Activated T-cell treated with anti-CD3 and anti-CD28 coated beads, Interleukin-2, amount 50 U/mL, for 72 hours (primary cell): ENCODE results near the gene FRMD8. TPM values are rescaled to one million over a fixed set of nuclear protein-coding genes. Genes with fewer than 3 reads are reported as not detected.

ENCODE experiments used
- ATAC-seq, 2 donors: fragments of 150-1000 bp; cut with Tn5 transposase; replicated peaks in 1 of 2; 2 replicates each; pipeline ENCODE4 v1.10.0; 2021; ENCODE audit warnings: moderate library complexity in 2 of 2, mild to moderate bottlenecking in 1 of 2
- DNase-seq, 2 donors: peaks; one replicate each; pipeline ENCODE4 v3.0.0; 2021 to 2022; ENCODE audit warnings: mixed read lengths in 1 of 2
- H3K27ac Mint-ChIP-seq: one replicate; pipeline ENCODE4 v1.8.0; 2022; ENCODE audit warnings: mild to moderate bottlenecking, moderate library complexity, mixed read lengths
- H3K27me3 Mint-ChIP-seq: one replicate; pipeline ENCODE4 v1.8.0; 2022; ENCODE audit warnings: low read depth, mixed read lengths
- H3K36me3 Mint-ChIP-seq, 2 donors: one replicate each; pipeline ENCODE4 v1.8.0; 2022; ENCODE audit warnings: mixed read lengths in 2 of 2, mild to moderate bottlenecking in 1 of 2; ENCODE audit not compliant: insufficient read depth in 2 of 2
- H3K4me1 Mint-ChIP-seq: one replicate; pipeline ENCODE4 v1.8.0; 2022; ENCODE audit warnings: low read depth, mixed read lengths
- H3K4me3 Mint-ChIP-seq, 2 donors: one replicate each; pipeline ENCODE4 v1.8.0; 2022; ENCODE audit warnings: mild to moderate bottlenecking in 2 of 2, mixed read lengths in 2 of 2, moderate library complexity in 2 of 2
- H3K9me3 Mint-ChIP-seq, 2 donors: one replicate each; pipeline ENCODE4 v1.8.0; 2022; ENCODE audit warnings: mixed read lengths in 2 of 2
- total RNA-seq, 2 donors: library from RNA; stranded (reverse); gene quantifications; one replicate each; pipeline ENCODE4 v1.2.3, GENCODE V29; 2022

FRMD8 gene
- total RNA-seq, 2 donors from 2014 or later = 43.5 to 47.2 TPM

GRCh38 chr11:65437436-65438227 is 51.2 kb downstream of the FRMD8 start:
- DNase-seq = no peak
- Mint-ChIP-seq H3K36me3 (peaks cover 28 to 79% of the 10 kb centered on the region in 2 donors), H3K27ac (peak overlapping the region; percentile 79)

DNA sequence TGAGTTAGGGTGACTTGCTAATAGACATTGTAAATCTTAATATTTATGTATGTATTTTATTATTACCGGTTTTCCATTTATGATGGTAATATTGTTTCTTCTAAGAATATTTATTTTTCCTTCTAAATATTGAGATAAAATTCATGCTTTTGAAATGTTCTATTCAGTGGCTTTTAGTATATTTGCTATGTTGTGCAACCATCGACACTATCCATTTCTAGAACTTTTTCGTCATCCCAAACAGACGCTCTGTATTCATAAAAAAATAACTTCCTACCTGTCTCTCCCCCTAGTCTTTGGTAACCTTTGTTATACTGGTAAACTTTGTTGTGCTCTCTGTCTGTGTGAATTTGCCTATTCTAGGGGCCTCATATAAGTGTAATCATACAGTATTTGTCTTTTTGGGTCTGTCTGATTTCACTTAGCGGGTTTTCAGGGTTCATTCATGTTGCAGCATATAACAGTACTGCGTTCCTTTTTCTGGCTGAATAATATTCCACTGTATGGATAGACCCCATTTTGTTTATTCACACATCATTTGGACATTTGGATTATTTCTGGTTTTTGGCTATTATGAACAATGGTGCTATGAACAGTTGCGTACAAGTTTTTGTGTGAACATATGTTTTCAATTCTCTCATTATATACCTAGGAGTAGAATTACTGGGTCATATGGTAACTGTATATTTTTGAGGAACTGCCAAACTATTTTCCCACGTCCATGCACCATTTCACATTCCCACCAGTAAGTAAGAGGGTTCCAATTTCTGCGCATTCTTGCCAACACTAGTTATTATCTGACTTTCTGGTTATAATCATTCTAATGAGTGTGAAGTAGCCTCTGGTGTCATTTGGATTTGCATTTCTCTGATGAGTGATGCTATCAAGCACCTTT is 52.1 kb downstream of the FRMD8 start:
- ATAC-seq (no peak), DNase-seq (no peak)
- peak overlapping the region; percentile 46 to 48 for H3K4me3 Mint-ChIP-seq
- peak overlapping the region; percentile 97 for H3K27ac Mint-ChIP-seq
- peaks cover 88% of the 10 kb centered on the region for H3K4me1 Mint-ChIP-seq
- H3K27me3 Mint-ChIP-seq = no peaks in the 10 kb centered on the region
- peaks cover 28 to 78% of the 10 kb centered on the region in 2 donors for H3K36me3 Mint-ChIP-seq
- H3K9me3 Mint-ChIP-seq = no peaks in the 10 kb centered on the region

More at GRCh38 chr11:65437436-65438227, 51.2 kb downstream of the FRMD8 start:
- peaks cover 88% of the 10 kb centered on the region for H3K4me1 Mint-ChIP-seq
- ATAC-seq = no peak
- H3K27me3 Mint-ChIP-seq = no peaks in the 10 kb centered on the region
- peak overlapping the region; percentile 28 to 43 for H3K4me3 Mint-ChIP-seq
- H3K9me3 Mint-ChIP-seq = no peaks in the 10 kb centered on the region

GRCh38 chr11:65439331-65440181 is 53.1 kb downstream of the FRMD8 start:
- peaks cover 88% of the 10 kb centered on the region for H3K4me1 Mint-ChIP-seq
- ATAC-seq (peak; percentile 28 to 42), DNase-seq (no peak)
- peaks cover 27 to 76% of the 10 kb centered on the region in 2 donors for H3K36me3 Mint-ChIP-seq
- H3K27ac Mint-ChIP-seq = peak overlapping the region; percentile 97
- H3K4me3 Mint-ChIP-seq = peak overlapping the region; percentile 48 to 65
- no peaks in the 10 kb centered on the region for H3K27me3 Mint-ChIP-seq
- no peaks in the 10 kb centered on the region for H3K9me3 Mint-ChIP-seq

DNA sequence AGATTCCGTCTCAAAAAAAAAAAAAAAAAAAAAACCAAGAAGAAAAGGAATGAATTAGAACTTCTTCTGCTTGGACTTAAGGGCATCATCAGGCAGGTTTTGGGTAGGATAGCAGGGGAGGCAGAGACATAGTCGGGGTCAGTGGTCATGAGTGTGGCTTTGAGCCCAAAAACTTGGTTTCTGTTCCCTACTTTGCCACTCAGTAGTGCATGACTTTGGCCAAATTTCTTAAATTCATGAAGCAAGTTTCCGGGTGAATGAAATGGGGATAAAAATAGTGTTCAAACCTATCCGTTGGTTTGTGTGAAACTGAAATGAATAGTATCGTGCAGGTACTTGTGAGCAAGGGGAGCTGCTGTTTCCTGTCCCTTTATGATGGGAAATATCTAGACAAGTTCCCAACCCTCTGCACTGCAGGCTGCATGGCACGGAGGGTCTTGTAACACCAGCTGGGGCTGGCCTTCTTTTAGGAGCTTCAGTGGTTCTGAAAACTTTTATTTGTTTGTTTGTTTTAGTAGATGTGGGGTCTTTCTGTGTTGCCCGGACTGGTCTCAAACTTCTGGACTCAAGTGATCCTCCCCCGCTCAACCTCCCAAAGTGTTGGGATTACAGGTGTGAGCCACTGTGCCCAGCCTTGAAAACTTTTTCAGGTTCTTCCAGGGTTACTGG is 54.5 kb downstream of the FRMD8 start:
- DNase-seq (no peak), ATAC-seq (no peak)
- Mint-ChIP-seq H3K9me3 (no peaks in the 10 kb centered on the region), H3K4me1 (peaks cover 77% of the 10 kb centered on the region), H3K27me3 (no peaks in the 10 kb centered on the region), H3K36me3 (peaks cover 20 to 62% of the 10 kb centered on the region in 2 donors), H3K27ac (peak overlapping the region; percentile 51), H3K4me3 (peak overlapping the region; percentile 5 to 52)

DNA sequence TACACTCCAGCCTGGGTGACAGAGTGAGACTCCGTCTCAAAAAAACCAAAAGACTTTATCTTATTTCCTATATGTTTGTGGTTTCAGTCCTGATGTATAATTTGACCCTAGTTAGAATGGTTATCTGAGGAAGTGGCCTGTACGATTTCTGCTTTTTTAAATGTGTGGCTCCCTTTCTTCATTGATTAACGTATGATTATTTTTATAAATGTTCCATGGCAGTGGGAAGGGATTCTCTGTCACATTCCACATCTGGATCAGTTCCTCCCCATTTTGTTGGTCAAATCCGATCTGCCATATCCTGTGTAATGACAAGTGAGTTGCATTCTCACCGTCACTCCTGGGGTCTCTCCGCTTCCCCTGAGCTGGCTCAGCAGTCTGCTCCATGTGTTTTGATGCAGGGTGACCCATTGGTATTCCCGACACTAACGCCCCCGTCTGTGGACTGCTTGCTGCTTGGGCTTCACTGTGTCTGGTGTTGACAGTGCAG is 56.5 kb downstream of the FRMD8 start:
- Mint-ChIP-seq H3K36me3 (peaks cover 15 to 49% of the 10 kb centered on the region in 2 donors), H3K9me3 (no peaks in the 10 kb centered on the region), H3K27ac (peak overlapping the region; percentile 33), H3K27me3 (no peaks in the 10 kb centered on the region), H3K4me1 (peaks cover 64% of the 10 kb centered on the region), H3K4me3 (no peak overlapping the region)
- DNase-seq = no peak
- ATAC-seq = no peak

DNA sequence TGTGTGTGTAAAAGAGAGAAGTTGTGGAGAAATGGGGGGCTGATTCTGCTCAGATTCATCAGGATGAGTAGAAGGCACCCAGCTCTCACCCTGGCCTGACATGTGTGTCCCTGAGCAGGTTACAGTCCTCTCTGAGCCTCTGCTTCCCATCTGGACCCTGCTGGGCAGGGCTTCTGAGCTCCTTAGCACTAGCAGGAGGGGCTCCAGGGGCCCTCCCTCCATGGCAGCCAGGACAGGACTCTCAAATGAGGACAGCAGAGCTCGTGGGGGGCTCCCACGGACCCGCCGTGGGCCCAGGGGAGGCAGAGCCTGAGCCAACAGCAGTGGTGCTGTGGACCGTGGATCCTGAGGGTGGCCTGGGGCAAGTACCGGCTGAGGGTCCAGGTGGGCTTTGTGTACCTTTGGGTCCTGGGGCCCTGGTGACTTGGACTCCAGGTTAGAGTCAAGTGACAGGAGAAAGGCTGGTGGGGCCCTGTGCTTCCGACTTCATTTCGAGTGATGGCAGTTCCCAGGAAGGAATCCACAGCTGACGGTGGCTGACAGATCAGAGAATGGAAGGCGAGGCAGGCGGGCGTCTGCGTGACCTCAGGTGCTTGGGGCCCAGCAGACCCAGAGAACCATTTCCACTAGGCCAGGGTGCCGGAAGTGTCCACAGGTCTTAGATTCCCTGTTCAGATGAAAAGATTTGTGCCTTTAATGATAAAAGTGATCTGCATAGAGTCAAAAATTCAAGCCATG is 58.0 kb downstream of the FRMD8 start:
- Mint-ChIP-seq H3K27ac (peak overlapping the region; percentile 65), H3K4me1 (peaks cover 58% of the 10 kb centered on the region), H3K36me3 (peaks cover 11 to 37% of the 10 kb centered on the region in 2 donors), H3K27me3 (no peaks in the 10 kb centered on the region), H3K9me3 (no peaks in the 10 kb centered on the region), H3K4me3 (no peak overlapping the region)
- DNase-seq = no peak
- ATAC-seq = no peak

DNA sequence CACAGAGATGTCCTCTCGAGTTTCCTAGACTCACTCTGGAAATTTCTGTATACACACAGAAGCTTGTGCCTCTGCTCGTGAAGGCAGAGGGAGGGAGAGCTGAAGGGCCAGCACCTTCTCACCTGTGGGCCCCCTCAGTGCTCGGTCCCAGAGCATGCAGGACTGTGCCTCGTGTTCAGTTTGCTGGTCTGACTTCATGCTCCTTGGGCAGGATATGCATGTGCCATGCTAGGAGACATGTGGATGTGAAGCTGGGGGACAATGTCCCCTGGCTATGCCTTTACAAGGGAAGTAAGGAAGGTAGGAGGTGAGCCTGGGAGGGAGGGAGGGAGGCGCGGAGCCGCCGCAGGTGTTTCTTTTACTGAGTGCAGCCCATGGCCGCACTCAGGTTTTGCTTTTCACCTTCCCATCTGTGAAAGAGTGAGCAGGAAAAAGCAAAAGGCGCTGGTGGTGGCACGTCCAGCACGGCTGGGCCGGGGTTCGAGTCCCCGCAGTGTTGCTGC is 58.7 kb downstream of the FRMD8 start:
- no peaks in the 10 kb centered on the region for H3K9me3 Mint-ChIP-seq
- DNase-seq (no peak), ATAC-seq (no peak)
- H3K36me3 Mint-ChIP-seq = peaks cover 8 to 32% of the 10 kb centered on the region in 2 donors
- H3K27ac Mint-ChIP-seq = peak overlapping the region; percentile 65
- H3K27me3 Mint-ChIP-seq = no peaks in the 10 kb centered on the region
- H3K4me3 Mint-ChIP-seq = no peak overlapping the region
- peaks cover 51% of the 10 kb centered on the region for H3K4me1 Mint-ChIP-seq

GRCh38 chr11:65445604-65446445 is 59.4 kb downstream of the FRMD8 start:
- no peak overlapping the region for H3K4me3 Mint-ChIP-seq
- H3K27me3 Mint-ChIP-seq = no peaks in the 10 kb centered on the region
- peaks cover 6 to 27% of the 10 kb centered on the region in 2 donors for H3K36me3 Mint-ChIP-seq
- H3K27ac Mint-ChIP-seq = peak overlapping the region; percentile 73
- H3K4me1 Mint-ChIP-seq = peaks cover 44% of the 10 kb centered on the region
- no peak for DNase-seq
- peak; percentile 4 to 10 for ATAC-seq
- H3K9me3 Mint-ChIP-seq = no peaks in the 10 kb centered on the region

DNA sequence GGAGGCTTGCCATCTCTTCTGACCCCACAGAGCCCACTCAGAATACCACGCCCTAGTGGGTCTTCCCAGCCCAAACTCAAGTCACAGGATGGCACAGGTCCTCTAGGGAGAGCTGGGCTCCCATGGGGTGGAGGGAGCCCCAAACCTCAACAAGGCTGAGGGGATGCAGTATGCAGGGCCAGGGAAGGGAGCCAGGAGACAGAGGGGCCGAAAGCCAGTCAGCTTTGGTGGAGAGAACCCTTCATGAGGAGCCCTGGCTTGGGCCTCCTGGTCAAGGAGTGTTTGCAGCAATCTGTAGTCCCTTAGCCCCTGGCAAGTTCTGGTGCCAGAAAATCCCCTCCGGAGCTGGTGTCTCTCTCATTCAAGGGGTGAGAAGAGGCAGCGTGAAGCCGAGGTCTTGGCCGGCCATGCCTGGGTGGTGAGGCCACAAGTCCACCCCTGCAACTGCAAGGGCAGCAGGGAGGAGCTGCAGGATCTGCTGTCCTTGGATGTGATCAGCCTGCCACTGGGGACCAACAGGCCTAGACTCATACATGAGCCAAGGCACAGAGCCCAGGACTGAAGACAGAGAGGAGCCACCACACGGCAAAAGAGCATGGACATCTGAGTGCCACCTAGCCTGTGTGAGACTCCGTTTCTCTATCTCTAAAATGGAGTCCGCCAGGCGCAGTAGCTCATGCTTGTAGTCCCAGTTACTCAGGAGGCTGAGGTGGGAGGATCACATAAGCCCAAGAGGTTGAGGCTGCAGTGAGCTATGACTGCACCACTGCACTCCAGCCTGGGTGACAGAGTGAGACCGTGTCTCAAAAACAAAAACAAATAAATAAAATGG is 60.2 kb downstream of the FRMD8 start:
- Mint-ChIP-seq H3K27ac (peak overlapping the region; percentile 73), H3K36me3 (peaks cover 4 to 22% of the 10 kb centered on the region in 2 donors), H3K27me3 (no peaks in the 10 kb centered on the region), H3K4me3 (no peak overlapping the region), H3K4me1 (peaks cover 39% of the 10 kb centered on the region), H3K9me3 (no peaks in the 10 kb centered on the region)
- ATAC-seq (peak; percentile 18 to 28), DNase-seq (no peak)

DNA sequence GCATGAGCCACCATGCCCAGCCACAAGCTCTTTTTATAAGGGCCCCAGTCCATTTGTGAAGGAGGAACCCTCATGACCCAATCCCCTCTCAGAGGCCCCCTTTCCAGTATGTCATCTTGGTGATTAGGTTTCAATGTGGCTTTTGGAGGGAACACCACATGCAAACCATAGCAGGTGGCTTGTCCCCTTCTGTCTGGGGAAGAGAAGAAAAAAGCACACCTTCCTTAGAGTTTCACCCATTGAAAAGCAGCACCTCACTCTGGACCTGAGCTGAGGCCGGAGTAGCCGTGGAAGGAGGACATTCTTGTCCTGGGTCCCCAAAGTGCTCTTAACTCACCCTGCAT is 61.6 kb downstream of the FRMD8 start:
- Mint-ChIP-seq H3K27ac (peak overlapping the region; percentile 55), H3K4me1 (peaks cover 33% of the 10 kb centered on the region), H3K4me3 (no peak overlapping the region), H3K36me3 (peaks cover 3 to 13% of the 10 kb centered on the region in 2 donors), H3K9me3 (no peaks in the 10 kb centered on the region), H3K27me3 (no peaks in the 10 kb centered on the region)
- DNase-seq (no peak), ATAC-seq (peak; percentile 1)
